ENCODE results near the gene PDE6C. TPM values are rescaled to one million over a fixed set of nuclear protein-coding genes. Genes with fewer than 3 reads are reported as not detected.

The PDE6C gene
- total and polyA plus RNA-seq, 2 donors (not counting 1 experiment from before 2014, with no cell fraction given): not detected

- H3K4me2 ChIP-seq (ENCODE audit: extremely low read depth, insufficient read depth, low read length): no peak overlapping the region
- DNase-seq (ENCODE audit: low read depth in 2 of 2): no peak
- no peak overlapping the region for H3K27ac ChIP-seq (ENCODE audit: insufficient read depth, low read length)
- no peaks in the 10 kb centered on the region for H3K9me3 ChIP-seq (ENCODE audit: control insufficient read depth, insufficient read depth, low read depth, low read length)
- no peak overlapping the region for H2AFZ ChIP-seq (ENCODE audit: low read length)
- no peaks in the 10 kb centered on the region for H4K20me1 ChIP-seq (ENCODE audit: control insufficient read depth, extremely low read depth, insufficient read depth, low read length)
- no peaks in the 10 kb centered on the region for H3K79me2 ChIP-seq (ENCODE audit: control insufficient read depth, insufficient read depth, low read length)
- peaks cover 36% of the 10 kb centered on the region for H3K27me3 ChIP-seq (ENCODE audit: control insufficient read depth, insufficient read depth, low read length)
- H3K4me1 ChIP-seq (ENCODE audit: control insufficient read depth, extremely low read depth, insufficient read depth, low read length): no peaks in the 10 kb centered on the region
- H3K36me3 ChIP-seq (ENCODE audit: control insufficient read depth, insufficient read depth, low read length): no peaks in the 10 kb centered on the region
- no peak overlapping the region for H3K9ac ChIP-seq (ENCODE audit: insufficient read depth, low read length)
- H3K4me3 ChIP-seq (replicated peaks in 1 of 4; ENCODE audit: control extremely low read depth in 1 of 4, insufficient read depth in 1 of 4, low read depth in 3 of 4, low read length in 4 of 4): no peak overlapping the region
- TF ChIP-seq CTCF (conservative IDR thresholded peaks at IDR 0.05 in 1 of 2, IDR thresholded peaks at IDR 0.05 in 1 of 2; ENCODE audit: low read depth in 1 of 2, low read length in 2 of 2) (no peak), EZH2 (IDR thresholded peaks at IDR 0.05; ENCODE audit: low read length, missing control alignments) (no peak)
Observed at GRCh38 chr10:93603023-93603422, 9.3 kb upstream of the PDE6C start.

GRCh38 chr10:93604146-93604545 lies 8.2 kb upstream of the PDE6C start:
- Histone ChIP-seq H3K9me3 (ENCODE audit: control insufficient read depth, insufficient read depth, low read depth, low read length) (no peaks in the 10 kb centered on the region), H3K4me2 (ENCODE audit: extremely low read depth, insufficient read depth, low read length) (no peak overlapping the region), H2AFZ (ENCODE audit: low read length) (no peak overlapping the region), H3K4me1 (ENCODE audit: control insufficient read depth, extremely low read depth, insufficient read depth, low read length) (no peaks in the 10 kb centered on the region), H3K9ac (ENCODE audit: insufficient read depth, low read length) (no peak overlapping the region), H3K4me3 (replicated peaks in 1 of 4; ENCODE audit: control extremely low read depth in 1 of 4, insufficient read depth in 1 of 4, low read depth in 3 of 4, low read length in 4 of 4) (no peak overlapping the region), H3K79me2 (ENCODE audit: control insufficient read depth, insufficient read depth, low read length) (no peaks in the 10 kb centered on the region), H3K36me3 (ENCODE audit: control insufficient read depth, insufficient read depth, low read length) (no peaks in the 10 kb centered on the region), H3K27ac (ENCODE audit: insufficient read depth, low read length) (no peak overlapping the region), H3K27me3 (ENCODE audit: control insufficient read depth, insufficient read depth, low read length) (peaks cover 38% of the 10 kb centered on the region), H4K20me1 (ENCODE audit: control insufficient read depth, extremely low read depth, insufficient read depth, low read length) (no peaks in the 10 kb centered on the region)
- DNase-seq (ENCODE audit: low read depth in 2 of 2): no peak
- TF ChIP-seq CTCF (conservative IDR thresholded peaks at IDR 0.05 in 1 of 2, IDR thresholded peaks at IDR 0.05 in 1 of 2; ENCODE audit: low read depth in 1 of 2, low read length in 2 of 2) (no peak), EZH2 (IDR thresholded peaks at IDR 0.05; ENCODE audit: low read length, missing control alignments) (no peak)

GRCh38 chr10:93608421-93608820 lies 3.9 kb upstream of the PDE6C start:
- no peaks in the 10 kb centered on the region for H4K20me1 ChIP-seq (ENCODE audit: control insufficient read depth, extremely low read depth, insufficient read depth, low read length)
- no peak overlapping the region for H3K4me3 ChIP-seq (replicated peaks in 1 of 4; ENCODE audit: control extremely low read depth in 1 of 4, insufficient read depth in 1 of 4, low read depth in 3 of 4, low read length in 4 of 4)
- no peak overlapping the region for H3K27ac ChIP-seq (ENCODE audit: insufficient read depth, low read length)
- H3K9me3 ChIP-seq (ENCODE audit: control insufficient read depth, insufficient read depth, low read depth, low read length): no peaks in the 10 kb centered on the region
- no peaks in the 10 kb centered on the region for H3K79me2 ChIP-seq (ENCODE audit: control insufficient read depth, insufficient read depth, low read length)
- TF ChIP-seq CTCF (conservative IDR thresholded peaks at IDR 0.05 in 1 of 2, IDR thresholded peaks at IDR 0.05 in 1 of 2; ENCODE audit: low read depth in 1 of 2, low read length in 2 of 2): no peak
- TF ChIP-seq EZH2 (IDR thresholded peaks at IDR 0.05; ENCODE audit: low read length, missing control alignments): no peak
- no peaks in the 10 kb centered on the region for H3K36me3 ChIP-seq (ENCODE audit: control insufficient read depth, insufficient read depth, low read length)
- no peak for DNase-seq (ENCODE audit: low read depth in 2 of 2)
- H3K27me3 ChIP-seq (ENCODE audit: control insufficient read depth, insufficient read depth, low read length): peaks cover 17% of the 10 kb centered on the region
- no peak overlapping the region for H3K9ac ChIP-seq (ENCODE audit: insufficient read depth, low read length)
- no peak overlapping the region for H3K4me2 ChIP-seq (ENCODE audit: extremely low read depth, insufficient read depth, low read length)
- no peaks in the 10 kb centered on the region for H3K4me1 ChIP-seq (ENCODE audit: control insufficient read depth, extremely low read depth, insufficient read depth, low read length)
- H2AFZ ChIP-seq (ENCODE audit: low read length): no peak overlapping the region
